H1 (cell line): Measurements from ENCODE around the gene TCERG1L.

Experiments used
- GTF2F1 ChIP-seq: IDR thresholded peaks from 2 replicates; pipeline ENCODE4 v1.6.1; 2012; ENCODE audit warnings: low read depth, low read length, improper control_type of control experiment, borderline replicate concordance
- TF ChIP-seq, protein P1 (sequence below), 3 experiments: IDR thresholded peaks; 1 replicate in 2 of 3; 2 replicates in 1 of 3; pipeline versions ENCODE4 v1.5.1 to v1.6.1; 2011; ENCODE audit warnings: low read length in 3 of 3, mild to moderate bottlenecking in 3 of 3, inconsistent platforms in 2 of 3, low read depth in 1 of 3, moderate library complexity in 1 of 3; ENCODE audit not compliant: insufficient read depth in 1 of 3; ENCODE audit errors: control extremely low read depth in 1 of 3
- TF ChIP-seq, protein P2 (sequence below): IDR thresholded peaks from 2 replicates; pipeline ENCODE4 v1.6.1; 2012; ENCODE audit warnings: inconsistent platforms

DNA sequence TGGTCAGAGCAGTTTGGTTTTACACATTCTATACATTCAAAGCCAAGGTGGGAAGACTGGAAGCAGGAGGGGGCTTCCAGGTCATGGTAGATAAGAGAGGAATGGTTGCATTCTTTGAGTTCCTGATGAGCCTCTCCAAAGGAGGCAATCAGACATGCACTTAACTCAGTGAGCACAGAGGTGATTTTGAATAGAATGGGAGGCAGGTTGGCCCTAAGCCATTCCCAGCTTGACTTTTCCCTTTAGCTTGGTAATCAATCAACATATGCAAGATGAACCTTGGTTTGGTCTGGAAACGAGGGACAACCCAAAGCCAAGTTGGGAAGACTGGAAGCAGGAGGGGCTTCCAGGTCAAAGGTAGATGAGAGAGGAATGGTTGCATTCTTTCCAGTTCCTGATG, 31.4 kb downstream of the TCERG1L start:
- TF ChIP-seq, protein P1, sequence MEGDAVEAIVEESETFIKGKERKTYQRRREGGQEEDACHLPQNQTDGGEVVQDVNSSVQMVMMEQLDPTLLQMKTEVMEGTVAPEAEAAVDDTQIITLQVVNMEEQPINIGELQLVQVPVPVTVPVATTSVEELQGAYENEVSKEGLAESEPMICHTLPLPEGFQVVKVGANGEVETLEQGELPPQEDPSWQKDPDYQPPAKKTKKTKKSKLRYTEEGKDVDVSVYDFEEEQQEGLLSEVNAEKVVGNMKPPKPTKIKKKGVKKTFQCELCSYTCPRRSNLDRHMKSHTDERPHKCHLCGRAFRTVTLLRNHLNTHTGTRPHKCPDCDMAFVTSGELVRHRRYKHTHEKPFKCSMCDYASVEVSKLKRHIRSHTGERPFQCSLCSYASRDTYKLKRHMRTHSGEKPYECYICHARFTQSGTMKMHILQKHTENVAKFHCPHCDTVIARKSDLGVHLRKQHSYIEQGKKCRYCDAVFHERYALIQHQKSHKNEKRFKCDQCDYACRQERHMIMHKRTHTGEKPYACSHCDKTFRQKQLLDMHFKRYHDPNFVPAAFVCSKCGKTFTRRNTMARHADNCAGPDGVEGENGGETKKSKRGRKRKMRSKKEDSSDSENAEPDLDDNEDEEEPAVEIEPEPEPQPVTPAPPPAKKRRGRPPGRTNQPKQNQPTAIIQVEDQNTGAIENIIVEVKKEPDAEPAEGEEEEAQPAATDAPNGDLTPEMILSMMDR (IDR thresholded peaks at IDR 0.05; ENCODE audit: control extremely low read depth in 1 of 3, insufficient read depth in 1 of 3, low read depth in 1 of 3, low read length in 3 of 3) = no peak
- TF ChIP-seq, protein P2, sequence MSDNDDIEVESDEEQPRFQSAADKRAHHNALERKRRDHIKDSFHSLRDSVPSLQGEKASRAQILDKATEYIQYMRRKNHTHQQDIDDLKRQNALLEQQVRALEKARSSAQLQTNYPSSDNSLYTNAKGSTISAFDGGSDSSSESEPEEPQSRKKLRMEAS = no peak
- no peak for TF ChIP-seq GTF2F1
